Subcutaneous abdominal adipose tissue (tissue), 5 donors: ENCODE measurements around the gene BCAS4.

Experiments used
- H3K27ac ChIP-seq: one replicate; pipeline ENCODE4 v1.7.0; 2013; ENCODE audit warnings: low read depth, mild to moderate bottlenecking, inconsistent platforms, low read length, moderate library complexity
- H3K27me3 ChIP-seq, 5 donors: one replicate each; pipeline ENCODE4 v1.7.0; 2013; ENCODE audit warnings: low read length in 5 of 5, inconsistent platforms in 1 of 5; ENCODE audit not compliant: control insufficient read depth in 5 of 5, insufficient read depth in 4 of 5
- H3K36me3 ChIP-seq, 5 donors: one replicate each; pipeline ENCODE4 v1.7.0; 2013; ENCODE audit warnings: low read length in 5 of 5; ENCODE audit not compliant: control insufficient read depth in 5 of 5, insufficient read depth in 5 of 5
- H3K4me1 ChIP-seq, 5 donors: one replicate each; pipeline ENCODE4 v1.7.0; 2013; ENCODE audit warnings: low read length in 5 of 5, mild to moderate bottlenecking in 3 of 5, moderate library complexity in 1 of 5; ENCODE audit not compliant: control insufficient read depth in 5 of 5, insufficient read depth in 5 of 5
- H3K4me3 ChIP-seq, 5 donors: one replicate each; pipeline ENCODE4 v1.7.0; 2013; ENCODE audit warnings: low read length in 5 of 5, low read depth in 1 of 5
- H3K9ac ChIP-seq, 5 donors: one replicate each; pipeline ENCODE4 v1.7.0; 2013; ENCODE audit warnings: low read length in 5 of 5, mild to moderate bottlenecking in 4 of 5, moderate library complexity in 3 of 5
- H3K9me3 ChIP-seq, 5 donors: one replicate each; pipeline ENCODE4 v1.7.0; 2013; ENCODE audit warnings: low read length in 5 of 5; ENCODE audit not compliant: control insufficient read depth in 5 of 5
- donor health status: healthy.
- donor health status: healthy.
- donor health status: healthy.
- donor health status: healthy.
- donor health status: healthy.

Gene BCAS4, protein sequence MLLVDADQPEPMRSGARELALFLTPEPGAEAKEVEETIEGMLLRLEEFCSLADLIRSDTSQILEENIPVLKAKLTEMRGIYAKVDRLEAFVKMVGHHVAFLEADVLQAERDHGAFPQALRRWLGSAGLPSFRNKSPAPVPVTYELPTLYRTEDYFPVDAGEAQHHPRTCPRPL

DNA sequence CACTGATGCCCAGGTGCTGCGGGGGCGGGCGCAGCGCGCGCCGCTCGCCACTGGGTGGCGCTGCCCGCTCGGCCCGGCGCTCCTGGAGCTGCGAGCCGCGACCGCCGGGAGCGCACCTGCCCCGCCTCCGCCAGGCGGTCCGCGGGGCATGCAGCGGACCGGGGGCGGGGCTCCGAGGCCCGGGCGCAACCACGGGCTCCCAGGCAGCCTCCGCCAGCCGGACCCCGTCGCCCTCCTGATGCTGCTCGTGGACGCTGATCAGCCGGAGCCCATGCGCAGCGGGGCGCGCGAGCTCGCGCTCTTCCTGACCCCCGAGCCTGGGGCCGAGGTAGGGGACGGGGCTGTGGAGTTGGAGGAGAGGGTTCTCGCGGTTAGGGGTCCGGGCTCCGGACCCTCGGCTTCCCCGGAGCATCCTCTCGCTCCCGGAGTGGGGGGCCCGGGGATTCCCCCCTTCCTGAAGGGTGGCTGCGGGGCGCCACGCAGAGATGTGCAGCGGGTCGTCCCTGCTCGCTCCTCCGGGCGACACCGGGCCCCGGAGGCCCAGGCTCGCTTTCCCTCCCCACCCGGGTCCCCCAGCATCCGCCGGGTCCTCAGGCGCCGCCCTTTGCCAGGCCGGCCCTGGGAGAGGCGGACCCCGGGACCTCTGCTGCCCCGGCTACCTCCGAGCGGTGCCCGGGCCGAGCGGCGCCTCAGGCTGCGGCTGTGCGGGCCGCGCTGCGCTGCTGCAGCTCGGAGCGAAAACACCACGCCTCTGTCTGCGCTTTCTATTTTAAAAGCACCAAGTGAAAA lies at the start of gene BCAS4:
BCAS4 (plus strand) TSS at position 216 of the 789 bp plus-strand sequence; CDS start at position 239, 23 bp downstream.
- Histone ChIP-seq H3K4me3 (peak within 1 kb of the TSS in 4 of 5 donors; percentile 59 to 76 (median 67)), H3K36me3 (no peaks in the 10 kb centered on the region), H3K27me3 (peaks cover 0 to 4% (median 0%) of the 10 kb centered on the region in 5 donors), H3K9me3 (no peaks in the 10 kb centered on the region), H3K4me1 (peaks cover 0 to 25% (median 23%) of the 10 kb centered on the region in 5 donors), H3K27ac (no peak within 1 kb of the TSS), H3K9ac (peak within 1 kb of the TSS in 3 of 5 donors; percentile 24 to 66 (median 55))

DNA sequence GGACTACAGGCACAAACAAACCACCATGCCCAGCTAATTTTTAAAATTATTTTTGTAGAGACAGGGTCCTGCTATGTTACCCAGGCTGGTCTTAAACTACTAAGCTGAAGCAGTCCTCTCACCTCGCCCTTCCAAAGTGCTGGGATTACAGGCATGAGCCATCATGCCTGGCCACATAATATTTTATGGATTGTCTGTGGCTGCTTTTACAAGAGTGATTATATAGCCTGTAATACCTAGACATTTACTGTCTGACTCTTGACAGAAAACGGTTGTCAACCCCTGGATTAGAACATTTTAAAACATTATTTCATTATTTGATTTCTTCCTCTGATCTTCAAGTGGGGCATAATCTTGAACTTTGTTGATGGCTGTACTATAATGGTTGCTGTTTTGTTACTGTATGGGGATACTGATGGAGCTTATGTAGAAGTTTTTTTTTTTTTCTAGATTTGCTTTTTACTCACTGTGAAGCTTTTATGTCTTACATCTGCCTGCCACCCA lies 49.2 kb upstream of the BCAS4 start:
- H3K4me1 ChIP-seq, result peaks cover 0 to 19% (median 9%) of the 10 kb centered on the region in 5 donors
- no peaks in the 10 kb centered on the region for H3K27me3 ChIP-seq
- no peaks in the 10 kb centered on the region for H3K36me3 ChIP-seq
- H3K27ac ChIP-seq, result peak overlapping the region; percentile 2
- no peak overlapping the region for H3K9ac ChIP-seq
- no peak overlapping the region for H3K4me3 ChIP-seq
- H3K9me3 ChIP-seq, result no peaks in the 10 kb centered on the region

DNA sequence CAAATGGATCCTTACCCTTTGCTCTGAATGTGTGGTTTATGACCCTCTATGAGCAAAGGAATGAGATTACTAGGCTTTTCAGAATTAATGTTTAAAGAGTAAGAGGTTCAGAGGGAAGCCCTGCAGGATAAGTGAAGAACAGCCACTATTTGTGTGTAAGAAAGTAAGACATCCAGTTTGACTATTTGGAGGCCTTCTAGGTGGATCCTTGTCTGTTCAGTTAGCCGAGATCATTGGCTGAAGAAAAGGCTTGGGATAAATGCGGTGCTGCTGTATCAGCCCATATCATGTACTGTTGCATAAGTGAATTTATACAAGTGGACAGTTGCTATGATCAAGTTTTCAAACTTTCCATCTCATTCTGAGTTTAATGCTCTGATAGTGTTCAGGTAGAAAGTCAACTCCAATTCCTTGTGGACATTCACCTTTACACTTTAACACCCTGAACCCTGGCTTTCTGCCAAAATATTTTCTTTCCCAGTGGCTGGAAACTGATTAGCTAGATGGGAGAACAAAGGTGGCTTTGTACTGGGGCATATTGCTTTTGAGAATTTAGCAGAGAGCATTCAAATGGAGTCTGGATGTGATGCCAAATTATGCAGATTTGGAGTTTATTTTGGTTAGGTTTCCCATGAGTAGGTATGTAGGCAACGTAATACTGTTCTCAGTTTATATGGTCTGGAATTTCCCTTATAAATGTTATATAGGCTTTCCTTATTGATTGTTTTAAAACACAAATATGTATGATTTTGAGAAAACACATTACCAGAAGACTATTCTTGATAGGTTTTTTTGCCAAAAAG lies 48.5 kb upstream of the BCAS4 start:
- Histone ChIP-seq H3K9me3 (no peaks in the 10 kb centered on the region), H3K4me1 (peaks cover 0 to 19% (median 9%) of the 10 kb centered on the region in 5 donors), H3K27me3 (no peaks in the 10 kb centered on the region), H3K27ac (peak overlapping the region; percentile 2), H3K36me3 (no peaks in the 10 kb centered on the region), H3K4me3 (no peak overlapping the region), H3K9ac (no peak overlapping the region)

DNA sequence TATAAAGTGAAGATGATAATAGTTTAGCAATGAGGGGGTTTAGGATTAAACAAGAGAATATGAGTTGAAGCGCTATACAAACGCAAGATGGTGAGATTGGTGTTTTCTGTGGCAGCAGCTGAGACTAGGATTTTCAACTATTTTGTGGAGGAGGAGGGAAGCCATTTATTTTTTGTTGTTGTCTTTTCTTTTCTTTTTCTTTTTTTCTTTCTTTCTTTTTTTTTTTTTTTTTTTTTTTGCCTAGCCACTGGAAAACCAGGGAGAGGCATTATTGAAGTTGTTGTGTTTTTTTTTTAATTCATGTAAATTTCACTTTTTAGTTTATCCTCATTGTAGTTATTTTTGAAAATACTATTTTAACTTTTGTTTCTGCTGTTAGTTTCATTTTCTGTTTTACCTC lies 47.6 kb upstream of the BCAS4 start:
- H3K4me1 ChIP-seq, result peaks cover 0 to 19% (median 9%) of the 10 kb centered on the region in 5 donors
- H3K9ac ChIP-seq, result no peak overlapping the region
- no peaks in the 10 kb centered on the region for H3K27me3 ChIP-seq
- no peak overlapping the region for H3K27ac ChIP-seq
- no peaks in the 10 kb centered on the region for H3K36me3 ChIP-seq
- no peaks in the 10 kb centered on the region for H3K9me3 ChIP-seq
- no peak overlapping the region for H3K4me3 ChIP-seq

DNA sequence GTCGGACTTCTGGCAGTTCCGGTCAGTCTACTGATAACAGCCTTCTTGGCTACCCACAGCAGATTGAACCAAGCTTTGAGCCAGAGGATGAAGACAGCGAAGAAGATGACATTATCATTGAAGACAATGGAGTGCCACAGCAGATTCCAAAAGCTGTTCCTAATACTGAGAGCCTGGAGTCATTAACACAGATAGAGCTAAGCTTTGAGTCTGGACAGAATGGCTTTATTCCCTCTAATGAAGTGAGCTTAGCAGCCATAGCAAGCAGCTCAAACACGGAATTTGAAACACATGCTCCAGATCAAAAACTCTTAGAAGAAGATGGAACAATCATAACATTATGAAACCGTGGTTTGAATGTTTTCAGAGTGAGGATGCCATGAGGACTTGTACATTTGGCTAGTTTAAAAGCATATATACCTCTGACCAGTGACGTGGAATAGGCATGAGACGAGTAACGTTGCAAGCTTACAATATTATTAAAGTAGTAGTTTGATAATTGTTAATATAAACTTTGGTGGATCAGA lies 44.7 kb upstream of the BCAS4 start:
- peaks cover 0 to 6% (median 0%) of the 10 kb centered on the region in 5 donors for H3K4me1 ChIP-seq
- H3K36me3 ChIP-seq, result no peaks in the 10 kb centered on the region
- no peaks in the 10 kb centered on the region for H3K27me3 ChIP-seq
- no peak overlapping the region for H3K9ac ChIP-seq
- H3K4me3 ChIP-seq, result no peak overlapping the region
- H3K27ac ChIP-seq, result no peak overlapping the region
- no peaks in the 10 kb centered on the region for H3K9me3 ChIP-seq

DNA sequence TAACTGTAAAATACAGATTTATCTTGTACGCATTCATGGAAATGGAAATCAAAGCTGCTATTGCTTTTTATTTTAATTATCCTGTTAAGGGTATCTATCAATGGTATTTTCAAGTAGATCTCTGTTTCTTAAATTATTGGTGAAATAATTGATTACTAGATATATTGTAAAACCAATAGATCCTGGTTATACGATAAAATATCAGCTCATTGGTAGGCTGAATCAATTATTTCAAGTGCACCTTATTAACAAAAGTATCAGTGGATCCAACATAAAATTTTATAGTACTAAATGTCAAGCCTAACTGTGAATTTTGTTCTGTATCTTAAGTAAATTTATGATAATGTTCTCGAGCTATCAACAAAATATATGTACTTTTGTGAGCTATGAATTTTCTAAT lies 41.7 kb upstream of the BCAS4 start:
- H3K27me3 ChIP-seq, result no peaks in the 10 kb centered on the region
- H3K9ac ChIP-seq, result no peak overlapping the region
- H3K9me3 ChIP-seq, result no peaks in the 10 kb centered on the region
- H3K4me3 ChIP-seq, result no peak overlapping the region
- H3K4me1 ChIP-seq, result no peaks in the 10 kb centered on the region
- no peak overlapping the region for H3K27ac ChIP-seq
- no peaks in the 10 kb centered on the region for H3K36me3 ChIP-seq

DNA sequence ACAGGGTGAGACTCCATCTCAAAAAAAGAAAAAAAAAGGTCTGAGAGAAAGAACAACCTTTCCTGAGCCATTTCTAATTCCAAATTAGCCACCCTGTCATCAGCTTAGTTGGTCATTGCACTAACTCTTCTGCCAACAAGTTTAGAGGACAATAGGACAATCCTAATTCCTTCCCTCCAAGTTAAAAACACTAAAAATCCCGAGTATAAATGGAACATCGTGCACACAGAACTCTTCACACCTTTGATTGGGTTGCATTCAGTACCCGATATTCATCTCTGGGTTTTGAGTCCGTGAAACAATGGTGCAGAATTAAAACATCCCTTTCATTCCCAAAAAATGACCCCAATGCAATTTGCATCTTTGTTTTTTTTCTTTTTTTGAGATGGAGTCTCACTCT lies 40.4 kb upstream of the BCAS4 start:
- Histone ChIP-seq H3K27me3 (no peaks in the 10 kb centered on the region), H3K27ac (no peak overlapping the region), H3K4me1 (no peaks in the 10 kb centered on the region), H3K4me3 (no peak overlapping the region), H3K36me3 (no peaks in the 10 kb centered on the region), H3K9me3 (no peaks in the 10 kb centered on the region), H3K9ac (no peak overlapping the region)

DNA sequence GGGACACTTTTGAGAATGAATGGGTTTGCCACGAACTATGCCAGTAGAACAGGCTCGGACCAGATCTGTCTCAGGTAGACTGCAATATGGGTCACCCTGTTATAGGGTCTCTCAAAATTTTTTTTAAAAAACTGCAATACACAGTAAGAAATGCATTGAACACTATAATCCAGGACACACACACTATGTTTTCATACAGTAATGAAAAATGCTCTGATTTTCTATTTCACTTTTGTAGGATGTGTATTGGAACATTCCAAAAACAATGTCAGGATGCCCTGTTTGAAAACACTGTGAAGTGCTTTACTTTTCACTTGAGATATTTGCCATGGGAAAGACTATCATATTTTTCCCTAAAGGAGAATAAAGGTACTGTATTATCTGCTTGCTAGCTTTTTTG lies 38.4 kb upstream of the BCAS4 start:
- no peak overlapping the region for H3K27ac ChIP-seq
- no peaks in the 10 kb centered on the region for H3K27me3 ChIP-seq
- H3K9me3 ChIP-seq, result no peaks in the 10 kb centered on the region
- no peaks in the 10 kb centered on the region for H3K4me1 ChIP-seq
- no peak overlapping the region for H3K4me3 ChIP-seq
- no peaks in the 10 kb centered on the region for H3K36me3 ChIP-seq
- H3K9ac ChIP-seq, result no peak overlapping the region

DNA sequence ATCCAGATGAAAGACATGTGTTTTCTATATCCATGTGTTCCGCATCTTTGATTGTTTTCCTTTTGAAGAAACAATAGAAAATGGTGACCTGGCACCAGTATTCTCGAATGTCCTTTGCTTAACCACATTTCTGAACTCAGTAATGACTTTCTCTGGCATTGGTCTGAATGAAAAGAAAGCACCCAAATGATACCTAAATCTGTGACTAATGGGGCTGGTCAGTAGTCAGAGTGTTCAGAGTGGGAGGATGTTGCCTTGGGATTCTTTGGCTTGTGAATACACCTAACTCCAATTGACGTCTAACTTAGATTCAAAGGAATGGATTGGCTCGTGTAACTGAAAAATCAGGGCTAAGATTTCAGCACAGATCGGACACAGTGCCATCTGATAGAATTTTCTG lies 36.4 kb upstream of the BCAS4 start:
- no peak overlapping the region for H3K4me3 ChIP-seq
- H3K4me1 ChIP-seq, result peaks cover 2 to 14% (median 11%) of the 10 kb centered on the region in 5 donors
- no peaks in the 10 kb centered on the region for H3K36me3 ChIP-seq
- no peaks in the 10 kb centered on the region for H3K27me3 ChIP-seq
- H3K9ac ChIP-seq, result no peak overlapping the region
- no peaks in the 10 kb centered on the region for H3K9me3 ChIP-seq
- H3K27ac ChIP-seq, result no peak overlapping the region
